GM12874 (cell line): ENCODE results near the gene PARP14.

ENCODE experiments used
- TF ChIP-seq, protein P1 (sequence below): IDR thresholded peaks from 2 replicates; pipeline ENCODE4 v1.5.1; 2011; ENCODE audit warnings: low read depth, mild to moderate bottlenecking, control low read depth, low read length, moderate library complexity; ENCODE audit not compliant: insufficient read depth

Gene PARP14

DNA sequence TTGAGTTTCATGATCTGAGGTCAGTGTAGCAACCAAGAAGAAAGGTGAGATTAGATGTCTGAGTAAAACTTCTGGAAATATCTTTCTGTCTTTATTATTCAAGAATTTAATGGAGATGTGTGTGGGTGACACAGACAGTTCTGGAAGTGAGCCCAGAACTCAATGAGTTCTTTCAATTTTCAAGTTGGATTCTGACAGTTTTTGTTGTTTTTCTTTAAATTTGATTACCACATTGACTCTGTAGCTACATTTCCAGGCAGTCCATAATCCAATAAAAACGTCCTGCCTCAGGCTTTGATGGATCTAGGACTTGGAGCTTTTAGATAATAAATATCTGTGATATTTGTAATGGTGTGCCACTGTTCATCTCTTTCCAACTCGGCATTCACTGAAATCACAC is 3.9 kb upstream of the PARP14 start:
- TF ChIP-seq, protein P1, sequence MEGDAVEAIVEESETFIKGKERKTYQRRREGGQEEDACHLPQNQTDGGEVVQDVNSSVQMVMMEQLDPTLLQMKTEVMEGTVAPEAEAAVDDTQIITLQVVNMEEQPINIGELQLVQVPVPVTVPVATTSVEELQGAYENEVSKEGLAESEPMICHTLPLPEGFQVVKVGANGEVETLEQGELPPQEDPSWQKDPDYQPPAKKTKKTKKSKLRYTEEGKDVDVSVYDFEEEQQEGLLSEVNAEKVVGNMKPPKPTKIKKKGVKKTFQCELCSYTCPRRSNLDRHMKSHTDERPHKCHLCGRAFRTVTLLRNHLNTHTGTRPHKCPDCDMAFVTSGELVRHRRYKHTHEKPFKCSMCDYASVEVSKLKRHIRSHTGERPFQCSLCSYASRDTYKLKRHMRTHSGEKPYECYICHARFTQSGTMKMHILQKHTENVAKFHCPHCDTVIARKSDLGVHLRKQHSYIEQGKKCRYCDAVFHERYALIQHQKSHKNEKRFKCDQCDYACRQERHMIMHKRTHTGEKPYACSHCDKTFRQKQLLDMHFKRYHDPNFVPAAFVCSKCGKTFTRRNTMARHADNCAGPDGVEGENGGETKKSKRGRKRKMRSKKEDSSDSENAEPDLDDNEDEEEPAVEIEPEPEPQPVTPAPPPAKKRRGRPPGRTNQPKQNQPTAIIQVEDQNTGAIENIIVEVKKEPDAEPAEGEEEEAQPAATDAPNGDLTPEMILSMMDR, result no peak

DNA sequence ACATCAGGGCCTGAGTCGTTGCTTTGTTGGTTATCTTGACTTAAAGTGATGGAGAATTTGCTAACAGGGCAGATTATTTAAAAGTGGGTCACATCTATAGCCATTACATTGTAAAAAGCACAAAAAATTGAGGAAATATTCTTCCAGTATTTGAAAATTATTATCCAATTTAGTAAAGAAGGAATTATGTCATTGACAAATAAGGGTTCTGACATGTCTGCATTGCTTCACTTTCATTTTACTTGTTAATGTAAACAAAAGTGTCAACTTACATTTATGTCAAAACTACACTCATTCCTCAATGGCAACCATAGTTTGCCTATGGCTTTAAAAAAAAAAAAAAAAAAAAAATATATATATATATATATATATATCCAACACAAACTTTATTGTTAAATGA is 3.4 kb upstream of the PARP14 start:
- TF ChIP-seq, protein P1, result no peak

DNA sequence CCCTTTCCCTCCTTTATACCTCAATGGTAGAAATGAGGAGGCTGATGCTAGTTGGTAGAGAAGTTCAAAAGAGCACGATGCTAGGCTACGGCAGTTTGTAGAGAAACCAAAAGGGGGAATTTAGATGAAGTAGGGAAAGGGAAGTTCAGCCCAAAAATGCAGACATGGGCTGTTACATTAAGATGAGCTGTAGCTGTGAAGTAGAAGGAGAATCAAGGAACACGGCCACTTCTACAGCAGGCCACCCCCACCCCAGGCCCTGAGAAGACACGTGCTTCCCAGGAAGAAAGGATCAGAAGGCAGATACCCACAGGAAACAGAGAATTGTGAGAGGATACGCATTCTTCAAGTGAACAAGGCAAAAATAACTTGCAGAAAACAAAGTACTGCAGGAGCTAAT is 2.1 kb upstream of the PARP14 start:
- TF ChIP-seq, protein P1, result no peak

- TF ChIP-seq, protein P1, result peak; percentile 74
These were observed 1.4 kb upstream of the PARP14 start for GRCh38 chr3:122679085-122679881.

GRCh38 chr3:122679882-122680474 is 661 bp upstream of the PARP14 start:
- TF ChIP-seq, protein P1, result no peak

DNA sequence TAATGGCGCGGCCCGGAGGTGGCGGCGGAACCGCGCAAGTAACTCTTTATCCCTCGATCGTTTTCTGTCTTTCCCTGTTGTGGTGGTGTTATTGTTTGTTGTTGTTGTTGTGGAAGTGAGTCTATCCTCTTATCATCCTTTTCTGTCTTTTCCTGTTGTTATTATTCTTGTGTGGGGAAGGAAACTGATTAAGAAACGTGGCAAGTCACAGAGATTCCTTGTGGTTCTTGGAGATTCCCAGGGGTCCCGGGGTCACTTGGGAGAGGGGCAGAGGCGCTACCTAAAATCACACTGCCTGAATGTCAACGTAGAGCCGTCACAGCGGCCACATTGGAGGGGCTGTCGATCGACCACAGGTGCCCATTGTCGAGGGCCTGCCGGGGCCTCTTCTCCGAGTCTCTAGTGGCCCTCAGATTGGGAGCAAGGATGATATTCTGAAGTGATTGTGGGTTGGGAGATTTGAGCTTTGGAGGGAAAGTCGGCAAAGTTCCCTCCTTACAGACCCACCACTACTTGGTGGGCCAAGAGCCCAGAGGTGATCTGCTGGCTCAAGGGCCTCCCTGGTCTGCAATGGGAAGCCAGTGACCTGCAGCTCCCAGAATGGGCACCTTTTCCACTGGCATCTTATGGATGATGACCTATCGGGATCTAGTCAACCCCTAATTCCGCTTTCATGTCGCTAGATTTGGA is 790 bp downstream of the PARP14 start:
- TF ChIP-seq, protein P1, result no peak

DNA sequence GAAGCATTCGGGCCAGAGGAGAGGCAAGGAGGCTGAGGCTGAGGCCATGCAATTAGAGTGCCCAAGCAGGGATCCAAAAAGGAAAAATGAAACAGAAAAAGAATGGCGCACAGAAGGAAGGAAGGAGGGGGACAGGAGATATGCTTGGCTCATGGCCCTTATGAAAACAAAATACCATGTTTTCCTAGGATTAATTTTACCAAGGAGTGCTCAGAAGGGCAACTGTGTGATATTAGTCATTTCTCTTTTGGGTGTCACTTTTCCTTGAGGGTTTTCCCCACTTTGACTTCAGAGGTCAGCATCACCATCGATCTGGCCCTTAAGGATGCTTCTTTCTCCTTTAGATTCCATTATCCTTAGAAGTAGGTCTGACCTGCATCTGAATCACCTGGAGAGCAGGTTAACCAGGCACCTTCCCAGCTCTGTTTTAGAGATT is 1.4 kb downstream of the PARP14 start:
- TF ChIP-seq, protein P1, result no peak
